Cardiac muscle cell (in vitro differentiated cells and primary cell): Measurements from ENCODE around the gene METTL8. TPM values are rescaled to one million over a fixed set of nuclear protein-coding genes. Genes with fewer than 3 reads are reported as not detected.

Source experiments
- DNase-seq, 2 donors: peaks; one replicate each; pipeline versions ENCODE4 v3.0.0 to v3.0.0-alpha.2; 2010 to 2017; ENCODE audit warnings: low read depth in 1 of 2, low spot score in 1 of 2
- H3K27ac ChIP-seq: fragments of 200-600 bp; sonication (generic); 2 replicates; pipeline ENCODE4 v1.5.1; 2016
- H3K27me3 ChIP-seq: fragments of 200-600 bp; sonication (generic); 2 replicates; pipeline ENCODE4 v1.6.0; 2016; ENCODE audit warnings: control low read depth
- H3K36me3 ChIP-seq: fragments of 200-600 bp; sonication (generic); 2 replicates; pipeline ENCODE4 v1.5.1; 2016; ENCODE audit warnings: control low read depth
- H3K4me1 ChIP-seq: fragments of 200-600 bp; sonication (generic); 2 replicates; pipeline ENCODE4 v1.8.1; 2017; ENCODE audit warnings: low read depth, mild to moderate bottlenecking, mixed run types
- H3K4me3 ChIP-seq: fragments of 200-600 bp; sonication (generic); 2 replicates; pipeline ENCODE4 v1.5.1; 2016; ENCODE audit warnings: mild to moderate bottlenecking
- H3K9me3 ChIP-seq: fragments of 200-600 bp; sonication (generic); 2 replicates; pipeline ENCODE4 v1.5.1; 2017; ENCODE audit warnings: low read depth, mild to moderate bottlenecking, control low read depth
- CTCF ChIP-seq: IDR thresholded peaks from 2 replicates; pipeline ENCODE4 v1.5.1; 2012; ENCODE audit warnings: low read depth, mild to moderate bottlenecking, low read length
- polyA plus RNA-seq: library from polyadenylated mRNA; unstranded; fragments of >200 nt; fragmentation: Nextera tagmentation; extraction: Ambion mirVana; gene quantifications from 2 replicates; pipeline ENCODE4 v1.2.1, GENCODE V29; 2016
- total RNA-seq: library from RNA; depleted of rRNA; stranded (reverse); fragments of >200 nt; gene quantifications from 2 replicates; pipeline ENCODE4 v1.2.3, GENCODE V29; 2016

METTL8 gene
- total RNA-seq (13.5 and 15.5 TPM in 2 replicates), polyA plus RNA-seq (12.4 and 16.5 TPM in 2 replicates)

GRCh38 chr2:171433763-171434012, at the start of gene METTL8:
Gene METTL8 (minus strand): TSS chr2:171433990. CDS start chr2:171392185, 41,805 bp downstream.
- Histone ChIP-seq H3K36me3 (no peaks in the 10 kb centered on the region), H3K4me1 (no peaks in the 10 kb centered on the region), H3K27me3 (no peaks in the 10 kb centered on the region), H3K27ac (peak within 1 kb of the TSS; percentile 90), H3K4me3 (peak within 1 kb of the TSS; percentile 51), H3K9me3 (no peaks in the 10 kb centered on the region)
- no peak for DNase-seq
- no peak for TF ChIP-seq CTCF

GRCh38 chr2:171482877-171483276, 49.1 kb upstream of the METTL8 start:
- H3K9me3 ChIP-seq: no peaks in the 10 kb centered on the region
- H3K36me3 ChIP-seq: peaks cover 6% of the 10 kb centered on the region
- no peak for TF ChIP-seq CTCF
- H3K27ac ChIP-seq: no peak overlapping the region
- DNase-seq: no peak
- H3K4me1 ChIP-seq: no peaks in the 10 kb centered on the region
- no peaks in the 10 kb centered on the region for H3K27me3 ChIP-seq
- H3K4me3 ChIP-seq: no peak overlapping the region

- no peak overlapping the region for H3K4me3 ChIP-seq
- H3K4me1 ChIP-seq: no peaks in the 10 kb centered on the region
- no peaks in the 10 kb centered on the region for H3K27me3 ChIP-seq
- no peak overlapping the region for H3K27ac ChIP-seq
- no peaks in the 10 kb centered on the region for H3K9me3 ChIP-seq
- no peak for TF ChIP-seq CTCF
- peaks cover 6% of the 10 kb centered on the region for H3K36me3 ChIP-seq
- DNase-seq: peak in 1 of 2 donors; percentile 22
These were observed 48.5 kb upstream of the METTL8 start for GRCh38 chr2:171482308-171482707.

GRCh38 chr2:171480908-171481307, 47.1 kb upstream of the METTL8 start:
- no peaks in the 10 kb centered on the region for H3K27me3 ChIP-seq
- H3K9me3 ChIP-seq: no peaks in the 10 kb centered on the region
- H3K4me3 ChIP-seq: no peak overlapping the region
- no peak for DNase-seq
- H3K4me1 ChIP-seq: no peaks in the 10 kb centered on the region
- TF ChIP-seq CTCF: no peak
- no peak overlapping the region for H3K27ac ChIP-seq
- H3K36me3 ChIP-seq: peaks cover 12% of the 10 kb centered on the region

GRCh38 chr2:171479154-171479814, 45.5 kb upstream of the METTL8 start:
- H3K27me3 ChIP-seq: no peaks in the 10 kb centered on the region
- no peak overlapping the region for H3K4me3 ChIP-seq
- DNase-seq: no peak
- H3K9me3 ChIP-seq: no peaks in the 10 kb centered on the region
- no peak overlapping the region for H3K27ac ChIP-seq
- no peak for TF ChIP-seq CTCF
- no peaks in the 10 kb centered on the region for H3K4me1 ChIP-seq
- peaks cover 12% of the 10 kb centered on the region for H3K36me3 ChIP-seq
